Activated T-helper 1 cell treated with anti-CD3 and anti-CD28 coated beads, Interleukin-12 subunit alpha, Interleukin-12 subunit beta, Interleukin-2, Interleukin-4 antibody, amounts not matched to agents 30 ng/mL and 10 ng/mL and 1 ng/mL, durations not matched to agents 14 hours and 24 hours and 36 hours (primary cell): ENCODE data around the gene GPR15LG. TPM values are rescaled to one million over a fixed set of nuclear protein-coding genes. Genes with fewer than 3 reads are reported as not detected.

Experiments used
- total RNA-seq: library from RNA; stranded (reverse); gene quantifications from 2 replicates; pipeline ENCODE4 v1.2.3, GENCODE V29; 2022

Gene GPR15LG
- total RNA-seq, 1 donor from 2014 or later: not detected

Other genes starting within 250 kb of the GPR15LG start
- gene GHITM, start 34.3 kb upstream of the GPR15LG start, total RNA-seq: 140 and 142 TPM in 2 replicates
- 0.47 and 0.66 TPM in 2 replicates for gene CDHR1, start 20.7 kb downstream of the GPR15LG start, total RNA-seq
- gene LRIT2, start 51.7 kb downstream of the GPR15LG start, total RNA-seq: not detected in 2 replicates
- gene LRIT1, start 67.7 kb downstream of the GPR15LG start, total RNA-seq: not detected in 2 replicates
- not detected in 2 replicates for gene RGR, start 71.3 kb downstream of the GPR15LG start, total RNA-seq
- 52.3 and 53.6 TPM in 2 replicates for gene CCSER2, start 154.8 kb downstream of the GPR15LG start, total RNA-seq